HG02870 (cell line): ENCODE data around the gene FAM222B.
"Not testable (repeated sequence)": the region's sequence is repeated elsewhere in the genome, so short reads cannot be mapped to it uniquely, and the experiment has no call there.

Source experiments
- ATAC-seq: cut with Tn5 transposase; IDR thresholded peaks from one replicate; pipeline ENCODE4 v1.9.1; 2021; ENCODE audit warnings: mild to moderate bottlenecking, moderate library complexity; ENCODE audit not compliant: unreplicated experiment

FAM222B gene

DNA sequence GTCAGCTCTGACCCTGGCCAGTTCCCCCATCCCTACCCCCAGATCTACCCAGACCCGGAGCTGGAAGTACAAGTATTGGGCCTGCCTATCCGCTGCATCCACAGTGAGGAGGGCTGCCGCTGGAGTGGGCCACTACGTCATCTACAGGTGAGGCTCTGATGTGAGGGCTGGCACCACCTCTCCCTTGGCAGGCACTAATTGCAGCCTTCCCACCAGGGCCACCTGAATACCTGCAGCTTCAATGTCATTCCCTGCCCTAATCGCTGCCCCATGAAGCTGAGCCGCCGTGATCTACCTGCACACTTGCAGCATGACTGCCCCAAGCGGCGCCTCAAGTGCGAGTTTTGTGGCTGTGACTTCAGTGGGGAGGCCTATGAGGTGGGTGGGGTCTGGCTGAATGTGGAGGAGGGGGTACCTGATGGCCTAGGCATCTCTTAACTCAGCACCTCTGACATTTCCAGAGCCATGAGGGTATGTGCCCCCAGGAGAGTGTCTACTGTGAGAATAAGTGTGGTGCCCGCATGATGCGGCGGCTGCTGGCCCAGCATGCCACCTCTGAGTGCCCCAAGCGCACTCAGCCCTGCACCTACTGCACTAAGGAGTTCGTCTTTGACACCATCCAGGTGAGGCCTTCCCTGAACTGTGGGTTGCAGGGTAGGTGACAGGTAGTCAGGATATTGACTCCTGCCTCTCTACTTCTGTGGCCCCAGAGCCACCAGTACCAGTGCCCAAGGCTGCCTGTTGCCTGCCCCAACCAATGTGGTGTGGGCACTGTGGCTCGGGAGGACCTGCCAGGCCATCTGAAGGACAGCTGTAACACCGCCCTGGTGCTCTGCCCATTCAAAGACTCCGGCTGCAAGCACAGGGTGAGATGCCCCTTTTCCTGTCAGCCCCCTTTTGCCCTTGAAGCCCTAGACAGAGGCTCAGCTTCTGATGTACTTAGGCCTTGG is 94.5 kb downstream of the FAM222B start:
- no peak for ATAC-seq

- no peak for ATAC-seq
Measured at GRCh38 chr17:28747051-28747691, 95.4 kb downstream of the FAM222B start.

- ATAC-seq = no peak
Measured at GRCh38 chr17:28746611-28747050, 96.0 kb downstream of the FAM222B start.

DNA sequence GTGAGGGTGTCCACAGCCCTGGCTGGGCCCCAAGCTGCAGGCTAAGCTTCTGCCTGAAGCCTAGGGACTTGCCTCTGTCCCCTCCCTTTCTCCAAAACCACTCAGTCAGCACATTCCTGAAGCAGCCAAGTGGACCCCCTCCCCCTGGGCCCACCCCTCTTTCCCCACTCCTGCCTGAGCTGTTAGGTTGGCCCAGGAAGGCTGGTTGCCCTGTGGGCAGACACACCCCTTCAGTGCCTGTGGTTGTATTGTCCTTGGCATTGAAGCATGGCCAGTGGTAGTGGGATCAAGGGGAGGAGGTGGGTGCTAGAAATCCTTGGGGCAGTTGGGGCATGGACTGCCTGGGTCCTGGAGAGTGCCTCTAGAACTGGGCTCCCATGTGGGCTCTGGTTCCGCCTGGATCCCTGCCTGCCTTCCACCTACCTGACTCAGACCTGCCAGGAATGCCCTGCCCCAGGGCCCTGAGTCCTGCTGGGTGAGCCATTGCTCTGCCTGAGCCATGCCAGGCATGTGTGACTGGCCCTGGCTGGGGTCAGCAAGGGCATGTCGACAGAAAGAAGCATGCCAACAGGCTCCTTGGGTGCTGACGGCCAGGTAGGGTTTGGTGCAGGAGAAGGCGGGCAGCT is 96.7 kb downstream of the FAM222B start:
- ATAC-seq = no peak

DNA sequence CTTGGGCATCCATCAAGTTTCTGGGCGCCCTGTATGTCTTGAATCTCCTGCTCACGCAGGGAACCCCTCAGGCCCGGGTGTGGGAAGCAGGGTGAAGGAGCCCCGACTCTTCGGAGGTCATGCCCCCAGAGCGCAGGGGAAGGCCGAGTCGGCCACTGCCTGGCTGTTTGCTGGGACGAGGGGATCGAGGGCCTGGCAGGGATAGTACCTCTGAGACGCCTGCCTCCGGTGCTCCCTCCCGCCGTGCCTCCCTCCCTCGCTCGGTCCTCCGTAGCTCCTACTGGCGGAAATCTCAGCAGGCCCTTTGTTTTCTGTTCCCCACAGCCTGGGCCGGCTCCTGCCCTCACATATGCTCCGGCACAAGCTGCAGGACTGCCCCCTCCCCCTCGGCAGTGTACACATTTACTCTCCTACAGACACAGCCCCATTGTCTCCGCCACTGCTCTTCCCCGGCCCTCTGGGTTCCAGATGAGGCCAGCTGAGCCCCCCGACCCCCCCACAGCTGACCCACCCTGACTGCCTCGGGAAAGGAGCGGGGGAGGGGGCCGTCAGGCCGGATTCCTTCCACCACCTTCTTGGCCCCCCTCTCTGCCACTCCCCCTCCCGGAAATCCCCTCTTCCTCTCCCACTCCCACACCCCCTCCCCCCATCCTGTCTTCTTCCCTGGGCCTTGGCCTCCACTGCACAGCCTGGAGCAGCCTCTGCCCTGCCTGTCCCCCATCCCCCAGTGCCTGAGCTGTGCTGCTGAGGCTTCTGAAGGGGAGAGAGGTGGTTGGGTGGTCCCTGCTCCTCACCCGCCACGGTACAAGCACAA is 97.4 kb downstream of the FAM222B start:
- ATAC-seq = no peak

GRCh38 chr17:28744104-28744971 is 98.3 kb downstream of the FAM222B start:
- peak; percentile 19 for ATAC-seq

DNA sequence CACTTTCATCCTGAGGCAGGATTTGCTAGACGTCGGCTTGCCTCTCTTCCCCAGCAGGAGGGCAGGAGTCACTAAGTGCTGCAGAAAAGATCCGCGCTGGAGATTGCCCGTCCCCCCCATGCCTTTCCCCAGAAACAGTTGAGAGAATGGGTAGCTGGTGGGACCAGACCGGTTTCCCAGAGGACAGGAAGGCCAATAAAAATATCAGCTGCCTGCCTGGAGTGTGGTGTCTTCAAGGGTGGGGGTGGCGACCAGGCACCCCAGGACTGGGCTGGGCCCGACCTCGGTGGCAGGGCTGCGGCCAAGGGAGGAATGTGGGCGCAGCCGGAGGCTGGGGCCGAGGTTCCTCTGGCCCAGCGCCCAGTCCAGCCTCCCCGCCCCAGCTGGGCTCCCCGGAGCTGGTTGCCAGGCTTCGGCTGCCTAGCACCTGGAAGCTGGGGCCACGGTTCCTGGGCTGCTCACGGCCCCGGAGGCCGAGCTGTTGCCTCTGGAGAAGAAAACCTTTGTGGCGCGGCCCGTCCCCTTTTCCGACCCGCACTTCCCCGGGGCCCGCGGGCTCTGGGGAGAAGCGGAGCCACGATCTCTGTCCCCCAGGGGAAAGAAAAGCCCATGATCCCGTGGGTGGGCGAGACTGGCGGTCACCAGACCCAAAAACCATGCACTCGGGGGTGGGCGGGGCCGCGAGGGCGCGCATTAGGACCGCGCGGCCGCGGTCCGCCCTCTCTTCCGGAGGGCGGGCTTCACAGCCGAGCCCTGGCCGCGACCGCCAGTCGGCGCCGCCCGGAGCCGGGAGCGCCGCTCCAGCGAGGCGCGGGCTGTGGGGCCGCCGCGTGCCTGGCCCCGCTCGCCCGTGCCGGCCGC is 99.1 kb downstream of the FAM222B start, which contains the start of gene TRAF4:
Gene TRAF4, plus strand, starts transcription at position 769 of the 861 bp plus-strand sequence. CDS start 102 bp downstream, outside the sequence.
- ATAC-seq = peak; percentile 49

GRCh38 chr17:28741358-28742349 is 100.9 kb downstream of the FAM222B start:
- no peak for ATAC-seq

DNA sequence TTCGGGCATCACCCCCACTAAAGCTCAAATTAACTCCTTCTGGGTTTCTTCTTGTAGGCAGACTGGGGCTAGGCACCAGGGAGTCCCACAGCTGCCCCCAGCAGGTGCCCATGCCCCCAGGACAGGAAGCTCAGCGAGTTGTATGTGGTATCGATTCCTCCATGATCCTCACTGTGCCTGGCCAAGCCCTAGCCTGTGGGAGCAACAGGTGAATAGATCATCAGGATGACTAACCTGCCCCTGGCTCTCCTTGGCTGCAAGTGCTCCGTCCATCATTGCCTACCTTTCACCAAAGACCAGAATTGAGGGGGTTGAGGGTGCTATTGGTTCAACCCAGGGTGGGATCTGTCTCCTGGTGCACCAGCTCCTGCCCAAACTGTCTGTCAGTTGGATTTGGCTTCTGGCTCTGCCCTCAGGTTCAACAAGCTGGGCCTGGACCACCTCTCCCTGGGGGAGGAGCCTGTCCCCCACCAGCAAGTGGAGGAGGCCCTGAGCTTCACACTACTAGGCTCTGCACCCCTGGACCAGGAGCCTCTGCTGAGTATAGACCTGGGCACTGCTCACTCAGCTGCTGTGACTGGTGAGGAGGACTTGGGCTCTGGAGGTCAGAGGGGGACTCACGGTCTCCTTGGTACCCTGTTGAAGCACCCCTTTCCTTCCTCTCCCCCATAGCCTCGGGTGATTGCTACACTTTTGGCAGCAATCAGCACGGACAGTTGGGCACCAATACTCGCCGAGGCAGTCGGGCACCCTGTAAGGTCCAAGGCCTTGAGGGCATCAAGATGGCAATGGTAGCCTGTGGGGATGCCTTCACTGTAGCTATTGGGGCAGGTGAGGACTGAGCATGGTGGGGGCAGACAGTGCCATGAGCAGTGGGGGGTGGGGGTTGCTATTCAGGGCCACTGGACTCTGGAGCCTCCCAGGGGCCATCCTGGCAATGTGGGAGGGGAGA is 101.9 kb downstream of the FAM222B start:
- ATAC-seq = no peak

DNA sequence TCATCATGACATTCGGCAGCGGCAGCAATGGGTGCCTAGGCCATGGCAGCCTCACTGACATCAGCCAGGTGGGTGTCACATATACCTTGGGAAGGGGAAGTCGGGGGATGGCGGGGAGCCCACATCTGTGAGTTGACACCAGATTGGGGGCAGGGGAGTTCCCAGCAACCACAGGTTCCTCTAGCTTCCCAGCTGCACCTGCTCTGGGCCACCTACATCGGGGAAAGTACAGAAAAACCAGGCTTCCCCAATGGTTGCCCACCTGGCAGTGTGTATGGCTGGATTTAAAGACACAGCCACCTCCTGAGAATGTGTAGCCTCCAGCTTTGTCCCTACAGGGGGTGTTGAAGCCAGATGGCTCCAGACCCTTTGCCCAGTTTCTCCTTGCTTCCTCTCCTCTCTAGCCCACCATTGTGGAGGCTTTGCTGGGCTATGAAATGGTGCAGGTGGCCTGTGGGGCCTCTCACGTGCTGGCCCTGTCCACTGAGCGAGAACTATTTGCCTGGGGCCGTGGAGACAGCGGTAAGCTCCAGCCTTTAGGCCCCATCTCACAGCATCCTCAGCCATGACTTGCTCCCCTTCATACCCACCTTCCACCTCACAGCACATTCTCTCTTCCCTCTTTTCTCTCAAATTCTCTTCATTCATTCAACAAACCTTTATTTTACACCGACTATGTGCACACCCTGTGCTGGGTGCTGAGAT is 103.8 kb downstream of the FAM222B start:
- no peak for ATAC-seq

DNA sequence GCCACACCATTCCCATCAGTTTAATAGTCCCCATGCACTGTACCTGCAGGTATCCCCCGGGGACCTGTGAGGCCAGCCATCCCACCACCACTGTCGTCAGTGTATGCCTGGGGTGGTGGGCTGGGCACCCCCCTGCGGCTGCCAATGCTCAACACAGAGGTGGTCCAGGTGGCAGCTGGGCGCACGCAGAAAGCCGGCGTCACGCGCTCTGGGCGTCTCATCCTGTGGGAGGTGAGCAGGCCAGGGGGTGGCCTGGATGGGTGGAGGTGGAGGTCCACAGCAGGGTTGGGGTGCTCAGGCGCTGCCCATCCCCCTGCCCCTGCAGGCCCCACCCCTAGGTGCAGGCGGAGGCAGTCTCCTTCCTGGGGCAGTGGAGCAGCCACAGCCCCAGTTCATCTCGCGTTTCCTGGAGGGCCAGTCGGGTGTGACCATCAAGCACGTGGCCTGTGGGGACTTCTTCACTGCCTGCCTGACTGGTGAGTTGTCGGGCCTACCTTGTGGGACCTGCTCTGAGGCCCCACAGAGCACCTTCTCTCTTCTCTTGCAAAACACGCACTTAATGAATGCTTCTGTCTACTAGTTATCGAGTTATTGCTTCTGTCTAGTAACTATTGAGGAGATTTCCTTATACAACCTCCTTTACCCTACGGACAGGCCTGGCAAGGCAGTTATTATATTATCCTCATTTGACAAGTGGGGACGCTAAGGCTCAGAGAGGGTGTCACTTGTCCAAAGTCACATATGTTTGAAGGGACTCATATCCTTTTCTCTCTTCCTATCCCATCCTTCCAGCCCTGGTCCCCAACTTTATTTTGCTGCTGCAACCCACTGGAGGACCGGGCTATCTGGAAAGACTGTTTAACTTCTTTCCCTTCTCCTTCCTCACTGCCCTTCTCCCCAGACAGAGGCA is 104.6 kb downstream of the FAM222B start:
- ATAC-seq = peak; percentile 61

DNA sequence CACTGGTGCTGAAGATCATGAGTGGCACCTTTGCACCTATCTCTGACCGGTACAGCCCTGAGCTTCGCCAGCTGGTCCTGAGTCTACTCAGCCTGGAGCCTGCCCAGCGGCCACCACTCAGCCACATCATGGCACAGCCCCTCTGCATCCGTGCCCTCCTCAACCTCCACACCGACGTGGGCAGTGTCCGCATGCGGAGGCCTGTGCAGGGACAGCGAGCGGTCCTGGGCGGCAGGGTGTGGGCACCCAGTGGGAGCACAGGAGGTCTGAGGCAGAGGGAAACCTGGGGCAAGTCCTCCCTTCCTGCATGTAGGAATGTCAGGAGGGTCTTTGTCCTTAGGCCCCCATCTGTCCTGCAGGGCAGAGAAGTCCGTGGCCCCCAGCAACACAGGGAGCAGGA is 105.3 kb downstream of the FAM222B start:
- ATAC-seq = no peak

GRCh38 chr17:28735913-28736769 is 106.4 kb downstream of the FAM222B start:
- ATAC-seq = not testable (repeated sequence)

GRCh38 chr17:28735242-28735722 is 107.3 kb downstream of the FAM222B start:
- ATAC-seq = no peak
